Body of pancreas (tissue), 4 donors: ENCODE data around the gene KCNH1.

ENCODE experiments used
- POLR2A ChIP-seq, 3 donors: fragments of 450-650 bp; IDR thresholded peaks; one replicate each; pipeline ENCODE4 v1.6.1; 2016; ENCODE audit warnings: antibody characterized with exemption in 3 of 3, mild to moderate bottlenecking in 2 of 3
- TF ChIP-seq, protein P1 (sequence below), 7 experiments: fragments of 450-650 bp in 4 of 7; fragments of 200-600 bp in 3 of 7; sonication (generic) in 3 of 7; IDR thresholded peaks; one replicate each; pipeline ENCODE4 v1.5.1; 2016 to 2019; ENCODE audit warnings: antibody characterized with exemption in 7 of 7

DNA sequence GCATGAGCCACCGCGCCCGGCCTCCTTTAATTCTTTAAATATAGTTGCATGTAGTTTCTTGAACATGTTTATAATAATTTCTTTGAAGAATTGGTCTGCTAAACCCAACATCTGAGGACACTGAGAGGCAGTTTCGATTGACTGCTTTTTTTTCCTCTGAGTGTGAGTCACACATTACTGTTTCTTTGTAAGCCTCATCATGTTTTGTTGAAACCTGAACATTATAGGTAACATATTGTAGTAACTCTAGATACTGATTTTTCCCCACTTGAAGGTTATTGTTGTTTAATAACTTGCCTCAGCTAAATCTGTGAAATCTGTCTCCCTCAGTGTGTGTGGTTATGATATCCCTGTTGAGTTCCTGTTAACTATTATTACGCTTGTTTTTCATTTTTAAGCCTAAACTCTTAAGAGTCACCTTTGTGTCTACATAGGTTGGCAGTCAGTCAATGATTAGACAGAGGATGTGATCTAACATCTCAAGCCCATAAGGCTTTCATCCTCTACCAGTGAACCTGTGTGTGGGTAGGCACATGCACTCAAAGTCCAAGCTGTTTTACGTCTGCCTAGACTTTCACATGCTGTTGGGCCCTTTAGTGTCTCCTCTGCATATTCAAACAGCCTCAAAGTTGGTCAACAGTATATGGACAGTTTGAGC, 155.5 kb downstream of the KCNH1 start:
- TF ChIP-seq, protein P1, sequence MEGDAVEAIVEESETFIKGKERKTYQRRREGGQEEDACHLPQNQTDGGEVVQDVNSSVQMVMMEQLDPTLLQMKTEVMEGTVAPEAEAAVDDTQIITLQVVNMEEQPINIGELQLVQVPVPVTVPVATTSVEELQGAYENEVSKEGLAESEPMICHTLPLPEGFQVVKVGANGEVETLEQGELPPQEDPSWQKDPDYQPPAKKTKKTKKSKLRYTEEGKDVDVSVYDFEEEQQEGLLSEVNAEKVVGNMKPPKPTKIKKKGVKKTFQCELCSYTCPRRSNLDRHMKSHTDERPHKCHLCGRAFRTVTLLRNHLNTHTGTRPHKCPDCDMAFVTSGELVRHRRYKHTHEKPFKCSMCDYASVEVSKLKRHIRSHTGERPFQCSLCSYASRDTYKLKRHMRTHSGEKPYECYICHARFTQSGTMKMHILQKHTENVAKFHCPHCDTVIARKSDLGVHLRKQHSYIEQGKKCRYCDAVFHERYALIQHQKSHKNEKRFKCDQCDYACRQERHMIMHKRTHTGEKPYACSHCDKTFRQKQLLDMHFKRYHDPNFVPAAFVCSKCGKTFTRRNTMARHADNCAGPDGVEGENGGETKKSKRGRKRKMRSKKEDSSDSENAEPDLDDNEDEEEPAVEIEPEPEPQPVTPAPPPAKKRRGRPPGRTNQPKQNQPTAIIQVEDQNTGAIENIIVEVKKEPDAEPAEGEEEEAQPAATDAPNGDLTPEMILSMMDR (IDR thresholded peaks at IDR 0.05), result no peak
- TF ChIP-seq POLR2A (IDR thresholded peaks at IDR 0.05), result no peak
